HG02763 (cell line): ENCODE data around the gene MILR1.
"Not testable (repeated sequence)": the region's sequence is repeated elsewhere in the genome, so short reads cannot be mapped to it uniquely, and the experiment has no call there.

ENCODE experiments used
- ATAC-seq: cut with Tn5 transposase; IDR thresholded peaks from one replicate; pipeline ENCODE4 v1.9.1; 2021; ENCODE audit warnings: mild to moderate bottlenecking, moderate library complexity; ENCODE audit not compliant: unreplicated experiment

The MILR1 gene

GRCh38 chr17:64425191-64425590 is 23.7 kb upstream of the MILR1 start:
- no peak for ATAC-seq

GRCh38 chr17:64426596-64426995 is 22.3 kb upstream of the MILR1 start:
- ATAC-seq = no peak

GRCh38 chr17:64428406-64428805 is 20.5 kb upstream of the MILR1 start:
- ATAC-seq = no peak

GRCh38 chr17:64430036-64430435 is 18.9 kb upstream of the MILR1 start:
- ATAC-seq = not testable (repeated sequence)

- ATAC-seq = no peak
Observed at GRCh38 chr17:64431534-64431933, 17.4 kb upstream of the MILR1 start.

GRCh38 chr17:64437944-64438525 is 10.9 kb upstream of the MILR1 start:
- ATAC-seq = no peak

GRCh38 chr17:64439521-64439920 is 9.4 kb upstream of the MILR1 start:
- ATAC-seq = not testable (repeated sequence)

- no peak for ATAC-seq
Observed at GRCh38 chr17:64439956-64440355, 9.0 kb upstream of the MILR1 start.

GRCh38 chr17:64441772-64442540 is 7.0 kb upstream of the MILR1 start:
- ATAC-seq = no peak

- no peak for ATAC-seq
Observed at GRCh38 chr17:64442541-64442971, 6.4 kb upstream of the MILR1 start.

- no peak for ATAC-seq
Observed at GRCh38 chr17:64443086-64443760, 5.7 kb upstream of the MILR1 start.

- ATAC-seq = no peak
Observed at GRCh38 chr17:64447526-64447925, 1.4 kb upstream of the MILR1 start.

- no peak for ATAC-seq
Observed at GRCh38 chr17:64449545-64449944, 630 bp downstream of the MILR1 start.

GRCh38 chr17:64455993-64456885 is 7.3 kb downstream of the MILR1 start:
- ATAC-seq = no peak

- ATAC-seq = no peak
Observed at GRCh38 chr17:64457156-64457555, 8.2 kb downstream of the MILR1 start.

GRCh38 chr17:64458756-64459155 is 9.8 kb downstream of the MILR1 start:
- ATAC-seq = no peak

- no peak for ATAC-seq
Observed at GRCh38 chr17:64459284-64459747, 10.4 kb downstream of the MILR1 start.

- not testable (repeated sequence) for ATAC-seq
Observed at GRCh38 chr17:64459818-64460217, 10.9 kb downstream of the MILR1 start.

GRCh38 chr17:64460955-64461354 is 12.0 kb downstream of the MILR1 start:
- no peak for ATAC-seq

GRCh38 chr17:64461788-64462187 is 12.9 kb downstream of the MILR1 start:
- no peak for ATAC-seq
